ENCODE data around the gene GAK.

GAK gene

GRCh38 chr4:960636-961350 is 28.7 kb upstream of the GAK start:
- Mint-ChIP-seq H3K27ac (ENCODE audit: low read depth) (no peak overlapping the region), H3K27me3 (no peaks in the 10 kb centered on the region), H3K4me1 (no peaks in the 10 kb centered on the region), H3K9me3 (no peaks in the 10 kb centered on the region), H3K4me3 (no peak overlapping the region), H3K36me3 (ENCODE audit: insufficient read depth) (peaks cover 23% of the 10 kb centered on the region)
- DNase-seq (ENCODE audit: low spot score in 2 of 2) (no peak), ATAC-seq (replicated peaks; ENCODE audit: extremely low read depth, poor library complexity, severe bottlenecking) (no peak)

- Mint-ChIP-seq H3K4me3 (no peak overlapping the region), H3K27me3 (no peaks in the 10 kb centered on the region), H3K36me3 (ENCODE audit: insufficient read depth) (peaks cover 20% of the 10 kb centered on the region), H3K4me1 (no peaks in the 10 kb centered on the region), H3K27ac (ENCODE audit: low read depth) (no peak overlapping the region), H3K9me3 (no peaks in the 10 kb centered on the region)
- no peak for DNase-seq (ENCODE audit: low spot score in 2 of 2)
- no peak for ATAC-seq (replicated peaks; ENCODE audit: extremely low read depth, poor library complexity, severe bottlenecking)
Measured at GRCh38 chr4:960140-960635, 28.1 kb upstream of the GAK start.

- H3K4me3 Mint-ChIP-seq = no peak overlapping the region
- peaks cover 19% of the 10 kb centered on the region for H3K36me3 Mint-ChIP-seq (ENCODE audit: insufficient read depth)
- ATAC-seq (replicated peaks; ENCODE audit: extremely low read depth, poor library complexity, severe bottlenecking) (no peak), DNase-seq (ENCODE audit: low spot score in 2 of 2) (no peak)
- H3K27me3 Mint-ChIP-seq = no peaks in the 10 kb centered on the region
- H3K4me1 Mint-ChIP-seq = no peaks in the 10 kb centered on the region
- no peaks in the 10 kb centered on the region for H3K9me3 Mint-ChIP-seq
- H3K27ac Mint-ChIP-seq (ENCODE audit: low read depth) = peak overlapping the region; percentile 46
Measured at GRCh38 chr4:959338-960139, 27.4 kb upstream of the GAK start.

DNA sequence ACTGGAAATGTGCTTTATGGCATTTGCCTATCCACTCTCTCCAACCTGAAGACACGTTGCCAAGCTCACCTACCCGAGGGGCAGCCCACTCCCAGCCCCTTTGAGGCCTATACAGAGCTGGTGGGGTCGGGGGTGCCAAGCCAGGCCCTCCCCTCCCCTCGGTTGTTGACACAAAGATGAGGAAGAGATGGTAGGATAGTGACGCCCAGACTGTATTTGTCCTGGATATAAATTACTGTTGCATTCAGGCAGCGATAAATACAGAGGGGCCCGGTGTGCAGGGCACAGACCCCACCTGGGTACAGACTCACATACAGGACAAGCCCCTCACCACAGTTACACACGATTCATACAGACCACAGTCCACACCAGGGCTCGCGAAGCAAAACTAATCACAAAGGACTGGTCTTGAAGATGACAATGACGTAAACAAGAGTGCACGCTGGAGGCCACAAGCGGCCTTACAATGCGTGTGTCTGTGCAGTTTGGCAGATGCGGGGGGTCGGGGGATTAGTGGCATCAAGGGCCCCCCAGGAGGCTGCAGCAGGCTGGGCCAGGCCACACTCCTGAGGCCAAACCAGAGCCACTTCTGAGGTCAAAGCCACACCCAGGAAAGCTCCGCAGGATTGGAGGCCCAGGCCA is 26.7 kb upstream of the GAK start:
- DNase-seq (ENCODE audit: low spot score in 2 of 2) = no peak
- H3K36me3 Mint-ChIP-seq (ENCODE audit: insufficient read depth) = peaks cover 22% of the 10 kb centered on the region
- H3K9me3 Mint-ChIP-seq = no peaks in the 10 kb centered on the region
- H3K27me3 Mint-ChIP-seq = no peaks in the 10 kb centered on the region
- H3K4me1 Mint-ChIP-seq = no peaks in the 10 kb centered on the region
- peak overlapping the region; percentile 46 for H3K27ac Mint-ChIP-seq (ENCODE audit: low read depth)
- H3K4me3 Mint-ChIP-seq = no peak overlapping the region
- no peak for ATAC-seq (replicated peaks; ENCODE audit: extremely low read depth, poor library complexity, severe bottlenecking)

DNA sequence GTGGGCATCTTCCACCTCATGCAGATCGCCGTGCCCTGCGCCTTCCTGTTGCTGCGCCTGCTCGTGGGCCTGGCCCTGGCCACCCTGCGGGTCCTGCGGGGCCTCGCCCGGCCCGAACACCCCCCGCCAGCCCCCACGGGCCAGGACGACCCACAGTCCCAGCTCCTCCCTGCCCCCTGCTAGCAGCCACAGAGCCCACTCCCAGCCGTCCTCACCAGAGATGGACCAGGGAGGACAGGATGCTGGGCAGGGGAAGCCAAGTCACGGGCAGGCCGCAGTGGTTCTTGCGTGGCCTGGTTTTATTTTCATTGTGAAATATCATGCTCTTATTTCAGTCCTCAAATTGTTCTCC is 26.2 kb upstream of the GAK start:
- Mint-ChIP-seq H3K4me1 (no peaks in the 10 kb centered on the region), H3K4me3 (no peak overlapping the region), H3K36me3 (ENCODE audit: insufficient read depth) (peaks cover 20% of the 10 kb centered on the region), H3K27me3 (no peaks in the 10 kb centered on the region), H3K9me3 (no peaks in the 10 kb centered on the region), H3K27ac (ENCODE audit: low read depth) (no peak overlapping the region)
- no peak for ATAC-seq (replicated peaks; ENCODE audit: extremely low read depth, poor library complexity, severe bottlenecking)
- no peak for DNase-seq (ENCODE audit: low spot score in 2 of 2)

GRCh38 chr4:957581-958313 is 25.6 kb upstream of the GAK start:
- no peak for ATAC-seq (replicated peaks; ENCODE audit: extremely low read depth, poor library complexity, severe bottlenecking)

GRCh38 chr4:957231-957580 is 25.1 kb upstream of the GAK start:
- no peaks in the 10 kb centered on the region for H3K9me3 Mint-ChIP-seq
- no peak for ATAC-seq (replicated peaks; ENCODE audit: extremely low read depth, poor library complexity, severe bottlenecking)
- H3K4me3 Mint-ChIP-seq = no peak overlapping the region
- no peak for DNase-seq (ENCODE audit: low spot score in 2 of 2)
- no peak overlapping the region for H3K27ac Mint-ChIP-seq (ENCODE audit: low read depth)
- no peaks in the 10 kb centered on the region for H3K27me3 Mint-ChIP-seq
- H3K36me3 Mint-ChIP-seq (ENCODE audit: insufficient read depth) = peaks cover 17% of the 10 kb centered on the region
- peaks cover 3% of the 10 kb centered on the region for H3K4me1 Mint-ChIP-seq

More at GRCh38 chr4:957581-958313, 25.6 kb upstream of the GAK start:
- Mint-ChIP-seq H3K4me1 (no peaks in the 10 kb centered on the region), H3K27me3 (no peaks in the 10 kb centered on the region), H3K36me3 (ENCODE audit: insufficient read depth) (peaks cover 18% of the 10 kb centered on the region), H3K9me3 (no peaks in the 10 kb centered on the region), H3K27ac (ENCODE audit: low read depth) (no peak overlapping the region), H3K4me3 (no peak overlapping the region)
- DNase-seq (ENCODE audit: low spot score in 2 of 2) = no peak

DNA sequence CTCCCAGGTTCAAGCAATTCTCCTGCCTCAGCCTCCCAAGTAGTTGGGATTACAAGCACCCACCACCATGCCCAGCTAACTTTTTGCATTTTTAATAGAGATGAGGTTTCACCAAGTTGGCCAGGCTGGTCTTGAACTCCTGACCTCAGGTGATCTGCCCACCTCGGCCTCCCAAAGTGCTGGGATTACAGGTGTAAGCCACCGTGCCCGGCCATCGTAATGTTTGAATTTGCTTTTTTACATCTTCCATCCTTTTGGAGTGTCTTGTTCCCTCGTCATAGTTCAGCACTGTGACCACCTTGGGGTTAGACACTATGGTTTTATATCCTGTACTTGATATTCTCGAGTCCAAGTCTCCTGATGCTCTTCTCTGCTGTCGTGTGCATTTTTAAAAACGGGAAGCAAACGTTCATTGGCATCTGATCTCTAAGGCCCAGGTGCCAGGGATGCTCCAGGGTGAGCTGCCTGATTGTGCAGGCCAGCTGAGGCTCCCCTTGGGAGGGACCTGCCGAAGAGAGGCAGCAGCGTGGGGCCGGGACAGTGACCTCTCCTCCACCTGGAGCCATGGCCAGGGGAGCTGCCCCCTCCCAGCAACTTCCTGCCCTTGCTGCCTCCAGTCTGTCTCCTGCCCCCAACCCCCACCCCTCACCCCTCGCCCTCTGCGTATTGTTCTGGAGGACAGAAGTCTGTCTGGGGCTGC is 24.6 kb upstream of the GAK start:
- no peaks in the 10 kb centered on the region for H3K27me3 Mint-ChIP-seq
- H3K4me3 Mint-ChIP-seq = no peak overlapping the region
- no peak for DNase-seq (ENCODE audit: low spot score in 2 of 2)
- no peak for ATAC-seq (replicated peaks; ENCODE audit: extremely low read depth, poor library complexity, severe bottlenecking)
- peaks cover 15% of the 10 kb centered on the region for H3K36me3 Mint-ChIP-seq (ENCODE audit: insufficient read depth)
- H3K9me3 Mint-ChIP-seq = no peaks in the 10 kb centered on the region
- no peak overlapping the region for H3K27ac Mint-ChIP-seq (ENCODE audit: low read depth)
- peaks cover 6% of the 10 kb centered on the region for H3K4me1 Mint-ChIP-seq

- no peak for ATAC-seq (replicated peaks; ENCODE audit: extremely low read depth, poor library complexity, severe bottlenecking)
- Mint-ChIP-seq H3K9me3 (no peaks in the 10 kb centered on the region), H3K27me3 (no peaks in the 10 kb centered on the region), H3K4me1 (peaks cover 6% of the 10 kb centered on the region), H3K4me3 (no peak overlapping the region), H3K27ac (ENCODE audit: low read depth) (no peak overlapping the region), H3K36me3 (ENCODE audit: insufficient read depth) (peaks cover 17% of the 10 kb centered on the region)
- DNase-seq (ENCODE audit: low spot score in 2 of 2) = no peak
Measured at GRCh38 chr4:955931-956381, 23.8 kb upstream of the GAK start.

DNA sequence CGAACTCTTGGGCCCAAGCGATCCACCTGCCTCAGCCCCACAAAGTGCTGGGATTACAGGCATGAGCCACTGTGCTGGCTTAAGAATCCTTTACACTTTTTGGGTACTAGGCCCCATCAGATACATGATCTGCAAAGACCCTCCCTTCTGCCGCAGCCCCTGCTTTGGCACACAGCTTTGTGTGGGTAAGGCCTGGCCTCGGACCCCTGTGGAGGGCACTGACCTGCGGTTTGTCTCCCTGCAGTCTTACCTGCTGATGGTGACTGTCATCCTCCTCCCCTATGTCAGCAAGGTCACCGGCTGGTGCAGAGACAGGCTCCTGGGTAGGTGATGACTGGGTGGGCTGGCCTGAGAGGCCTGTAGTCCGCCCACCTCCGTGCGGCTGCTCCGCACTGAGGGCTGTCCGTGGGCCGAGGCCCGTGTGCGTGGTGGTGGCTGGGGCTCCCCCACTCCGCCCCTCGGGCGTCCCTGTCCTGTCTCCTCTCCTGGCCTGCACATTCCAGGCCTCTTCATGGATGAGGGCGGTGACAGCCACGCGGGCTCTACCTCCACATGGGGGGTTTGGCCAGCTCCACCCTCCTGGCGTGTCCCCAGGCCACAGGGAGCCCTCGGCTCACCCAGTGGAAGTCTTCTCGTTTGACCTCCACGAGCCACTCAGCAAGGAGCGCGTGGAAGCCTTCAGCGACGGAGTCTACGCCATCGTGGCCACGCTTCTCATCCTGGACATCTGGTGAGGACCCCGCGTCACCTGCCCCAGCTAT is 23.2 kb upstream of the GAK start:
- Mint-ChIP-seq H3K4me3 (no peak overlapping the region), H3K4me1 (peaks cover 6% of the 10 kb centered on the region), H3K9me3 (no peaks in the 10 kb centered on the region), H3K27ac (ENCODE audit: low read depth) (no peak overlapping the region), H3K36me3 (ENCODE audit: insufficient read depth) (peaks cover 15% of the 10 kb centered on the region), H3K27me3 (no peaks in the 10 kb centered on the region)
- DNase-seq (ENCODE audit: low spot score in 2 of 2) = no peak
- no peak for ATAC-seq (replicated peaks; ENCODE audit: extremely low read depth, poor library complexity, severe bottlenecking)

DNA sequence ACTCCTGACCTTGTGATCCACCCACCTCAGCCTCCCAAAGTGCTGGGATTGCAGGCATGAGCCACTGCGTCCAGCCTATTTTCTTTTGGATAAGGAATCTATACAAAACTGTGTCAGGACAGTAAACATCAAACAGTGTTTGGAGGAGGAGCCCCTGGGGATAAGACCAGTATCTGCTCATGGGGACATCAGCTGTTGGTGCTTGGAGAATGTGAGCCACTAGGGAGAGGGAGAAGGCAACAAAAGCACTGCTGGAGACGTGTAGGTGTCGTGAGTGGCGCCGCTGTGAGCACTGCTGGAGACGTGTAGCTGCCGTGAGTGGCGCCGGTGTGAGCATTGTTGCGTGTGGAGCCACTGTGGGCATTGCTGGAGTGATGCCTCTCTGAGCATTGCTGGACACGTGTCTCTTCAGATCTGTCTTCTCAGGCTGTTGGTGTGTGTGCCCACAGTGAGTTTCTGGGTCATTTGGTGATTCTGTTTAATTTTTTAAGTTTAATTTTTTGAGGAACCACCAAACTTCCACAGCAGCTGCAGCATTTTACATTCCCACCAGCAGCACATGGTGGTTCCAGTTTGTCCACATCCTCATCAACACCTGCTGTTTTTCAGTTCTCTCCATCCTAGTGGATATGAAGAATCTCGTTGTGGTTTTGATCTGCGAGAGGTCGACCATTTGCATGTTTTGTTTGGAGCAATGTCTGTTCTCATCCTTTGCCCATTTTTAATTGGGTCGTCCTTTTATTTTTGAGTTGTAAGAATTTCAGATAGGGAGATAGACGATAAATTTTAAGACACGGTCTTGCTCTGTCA is 22.3 kb upstream of the GAK start:
- Mint-ChIP-seq H3K9me3 (no peaks in the 10 kb centered on the region), H3K27me3 (no peaks in the 10 kb centered on the region), H3K36me3 (ENCODE audit: insufficient read depth) (peaks cover 11% of the 10 kb centered on the region), H3K4me1 (peaks cover 6% of the 10 kb centered on the region), H3K27ac (ENCODE audit: low read depth) (no peak overlapping the region), H3K4me3 (no peak overlapping the region)
- no peak for DNase-seq (ENCODE audit: low spot score in 2 of 2)
- no peak for ATAC-seq (replicated peaks; ENCODE audit: extremely low read depth, poor library complexity, severe bottlenecking)
